GM23248 (cell line): ENCODE data around the gene MPRIP.

Experiments used
- EZH2 ChIP-seq: fragments of 200-600 bp; sonication (generic); IDR thresholded peaks from 2 replicates; pipeline ENCODE4 v1.6.1; 2018; ENCODE audit warnings: antibody characterized with exemption, mild to moderate bottlenecking; ENCODE audit not compliant: insufficient read depth, poor library complexity, severe bottlenecking
- EZH2phosphoT487 ChIP-seq: fragments of 200-600 bp; sonication (generic); IDR thresholded peaks from 2 replicates; pipeline ENCODE4 v1.6.1; 2018; ENCODE audit warnings: antibody characterized with exemption, moderate library complexity, mild to moderate bottlenecking, low read depth; ENCODE audit not compliant: insufficient read depth

GRCh38 chr17:17225901-17226300 is 183.6 kb downstream of the MPRIP start:
- no peak for TF ChIP-seq EZH2
- no peak for TF ChIP-seq EZH2phosphoT487
